ENCODE measurements around the gene FBXO38.

FBXO38 gene

DNA sequence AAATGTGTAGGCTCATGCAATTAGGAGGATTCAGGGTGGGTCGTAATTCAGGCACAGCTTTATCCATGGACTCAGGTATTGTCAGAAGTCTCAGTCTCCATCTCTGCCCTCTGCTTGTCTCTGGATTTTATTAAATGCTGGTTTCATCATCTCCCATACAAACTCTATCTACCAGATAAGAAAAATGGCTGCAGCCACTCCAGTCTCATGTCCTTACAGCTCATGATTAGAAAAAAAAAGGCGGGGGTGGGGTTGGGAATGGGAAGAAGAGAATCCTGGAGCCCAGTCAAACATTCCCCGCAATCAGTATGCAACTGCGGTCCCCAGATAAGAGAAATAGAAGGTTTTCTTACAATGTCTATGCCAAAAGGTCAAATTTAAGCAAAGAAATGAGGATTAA lies 7.6 kb upstream of the FBXO38 start:
- Histone ChIP-seq H3K36me3 (ENCODE audit: control insufficient read depth, insufficient read depth, low read length) (no peaks in the 10 kb centered on the region), H3K4me3 (replicated peaks; ENCODE audit: low read depth, low read length) (no peak overlapping the region), H3K27me3 (replicated peaks; ENCODE audit: control insufficient read depth, insufficient read depth, low read length) (no peaks in the 10 kb centered on the region)
- TF ChIP-seq, protein P1, sequence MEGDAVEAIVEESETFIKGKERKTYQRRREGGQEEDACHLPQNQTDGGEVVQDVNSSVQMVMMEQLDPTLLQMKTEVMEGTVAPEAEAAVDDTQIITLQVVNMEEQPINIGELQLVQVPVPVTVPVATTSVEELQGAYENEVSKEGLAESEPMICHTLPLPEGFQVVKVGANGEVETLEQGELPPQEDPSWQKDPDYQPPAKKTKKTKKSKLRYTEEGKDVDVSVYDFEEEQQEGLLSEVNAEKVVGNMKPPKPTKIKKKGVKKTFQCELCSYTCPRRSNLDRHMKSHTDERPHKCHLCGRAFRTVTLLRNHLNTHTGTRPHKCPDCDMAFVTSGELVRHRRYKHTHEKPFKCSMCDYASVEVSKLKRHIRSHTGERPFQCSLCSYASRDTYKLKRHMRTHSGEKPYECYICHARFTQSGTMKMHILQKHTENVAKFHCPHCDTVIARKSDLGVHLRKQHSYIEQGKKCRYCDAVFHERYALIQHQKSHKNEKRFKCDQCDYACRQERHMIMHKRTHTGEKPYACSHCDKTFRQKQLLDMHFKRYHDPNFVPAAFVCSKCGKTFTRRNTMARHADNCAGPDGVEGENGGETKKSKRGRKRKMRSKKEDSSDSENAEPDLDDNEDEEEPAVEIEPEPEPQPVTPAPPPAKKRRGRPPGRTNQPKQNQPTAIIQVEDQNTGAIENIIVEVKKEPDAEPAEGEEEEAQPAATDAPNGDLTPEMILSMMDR (IDR thresholded peaks at IDR 0.05; ENCODE audit: insufficient read depth, low read length, poor library complexity, severe bottlenecking) = no peak
- no peak for DNase-seq (ENCODE audit: extremely low read depth, insufficient read length)

DNA sequence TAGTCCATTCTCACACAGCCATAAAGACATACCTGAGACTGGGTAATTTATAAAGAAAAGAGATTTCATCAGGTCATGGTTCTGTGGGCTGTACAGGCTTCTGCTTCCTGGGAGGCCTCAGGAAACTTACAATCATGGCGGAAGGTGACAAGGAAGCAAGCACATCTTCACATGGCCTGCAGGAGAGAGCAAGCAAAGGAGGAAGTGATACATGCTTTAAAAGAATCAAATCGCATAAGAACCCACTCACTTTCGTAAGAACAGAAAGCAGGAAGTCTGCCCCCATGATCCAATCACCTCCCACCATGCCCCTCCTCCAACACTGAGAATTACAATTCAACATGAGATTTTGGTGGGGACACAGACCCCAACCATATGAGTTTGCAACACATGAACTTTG lies 5.1 kb upstream of the FBXO38 start:
- DNase-seq (ENCODE audit: extremely low read depth, insufficient read length) = no peak
- TF ChIP-seq, protein P1 (IDR thresholded peaks at IDR 0.05; ENCODE audit: insufficient read depth, low read length, poor library complexity, severe bottlenecking) = no peak
- Histone ChIP-seq H3K4me3 (replicated peaks; ENCODE audit: low read depth, low read length) (no peak overlapping the region), H3K27me3 (replicated peaks; ENCODE audit: control insufficient read depth, insufficient read depth, low read length) (no peaks in the 10 kb centered on the region), H3K36me3 (ENCODE audit: control insufficient read depth, insufficient read depth, low read length) (no peaks in the 10 kb centered on the region)

DNA sequence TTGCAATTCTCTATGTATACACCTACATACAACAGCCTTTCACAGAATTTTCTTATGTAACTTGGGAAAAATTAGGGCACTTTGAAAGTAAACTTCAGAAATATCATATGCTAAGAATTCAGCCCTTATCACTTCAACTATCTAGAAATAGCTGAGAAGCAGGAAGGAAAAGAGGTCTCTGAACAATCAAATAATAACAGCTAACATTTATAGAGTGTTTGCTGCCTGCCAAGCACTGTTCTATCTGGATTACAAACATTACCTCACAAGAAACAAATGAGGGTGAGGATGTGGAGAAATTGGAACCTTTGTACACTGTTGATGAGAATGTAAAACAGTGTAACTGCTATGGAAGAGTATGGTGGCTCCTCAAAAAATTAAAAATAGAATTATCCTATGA lies 4.4 kb upstream of the FBXO38 start:
- no peak overlapping the region for H3K4me3 ChIP-seq (replicated peaks; ENCODE audit: low read depth, low read length)
- H3K27me3 ChIP-seq (replicated peaks; ENCODE audit: control insufficient read depth, insufficient read depth, low read length) = no peaks in the 10 kb centered on the region
- no peaks in the 10 kb centered on the region for H3K36me3 ChIP-seq (ENCODE audit: control insufficient read depth, insufficient read depth, low read length)
- TF ChIP-seq, protein P1 (IDR thresholded peaks at IDR 0.05; ENCODE audit: insufficient read depth, low read length, poor library complexity, severe bottlenecking) = no peak
- DNase-seq (ENCODE audit: extremely low read depth, insufficient read length) = no peak

DNA sequence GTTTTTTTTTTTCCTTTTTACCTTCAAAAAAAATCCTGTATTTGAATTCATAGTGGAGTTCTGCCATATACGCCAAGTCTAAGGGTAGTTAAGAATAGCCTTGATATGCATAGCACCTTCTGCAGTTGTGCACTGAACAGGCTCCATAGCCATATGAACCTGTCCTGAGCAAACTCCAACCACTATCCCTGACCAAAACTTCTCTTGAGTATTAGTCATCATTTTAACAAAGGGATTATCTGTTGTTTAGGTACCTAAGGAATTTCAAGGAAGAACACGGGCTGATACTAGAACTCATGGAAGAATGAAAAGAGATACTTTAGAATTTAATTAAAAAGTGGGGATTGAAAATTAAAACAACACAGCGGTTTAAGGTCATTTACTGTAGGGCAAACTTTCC lies 1.9 kb upstream of the FBXO38 start:
- no peaks in the 10 kb centered on the region; the same call in 1 of the 2 replicates for H3K36me3 ChIP-seq (ENCODE audit: control insufficient read depth, insufficient read depth, low read length)
- H3K4me3 ChIP-seq (replicated peaks; ENCODE audit: low read depth, low read length) = no peak overlapping the region
- H3K27me3 ChIP-seq (replicated peaks; ENCODE audit: control insufficient read depth, insufficient read depth, low read length) = no peaks in the 10 kb centered on the region
- TF ChIP-seq, protein P1 (IDR thresholded peaks at IDR 0.05; ENCODE audit: insufficient read depth, low read length, poor library complexity, severe bottlenecking) = no peak
- DNase-seq (ENCODE audit: extremely low read depth, insufficient read length) = no peak

DNA sequence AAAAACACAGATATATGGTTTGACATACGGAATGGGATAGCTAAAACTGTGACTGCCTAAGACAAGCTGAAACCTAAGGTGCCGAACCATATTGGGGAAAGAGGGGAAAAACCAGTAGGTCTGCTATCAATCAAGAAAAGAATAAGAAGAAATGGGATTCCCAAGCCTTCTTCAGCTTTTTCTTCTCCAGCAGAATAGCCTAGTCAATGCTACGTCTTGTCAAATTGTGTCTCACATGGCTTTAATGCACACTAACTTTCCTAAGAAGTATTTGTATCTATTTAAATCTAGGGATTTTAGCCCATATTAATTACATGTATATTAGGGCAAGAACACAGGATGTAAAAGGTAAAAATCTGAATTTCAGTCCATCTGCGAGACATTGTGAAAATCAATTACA lies 797 bp upstream of the FBXO38 start:
- Histone ChIP-seq H3K27me3 (replicated peaks; ENCODE audit: control insufficient read depth, insufficient read depth, low read length) (no peaks in the 10 kb centered on the region), H3K4me3 (replicated peaks; ENCODE audit: low read depth, low read length) (peak overlapping the region; percentile 91), H3K36me3 (ENCODE audit: control insufficient read depth, insufficient read depth, low read length) (no peaks in the 10 kb centered on the region; the same call in none of the 2 replicates)
- DNase-seq (ENCODE audit: extremely low read depth, insufficient read length) = no peak
- TF ChIP-seq, protein P1 (IDR thresholded peaks at IDR 0.05; ENCODE audit: insufficient read depth, low read length, poor library complexity, severe bottlenecking) = no peak

DNA sequence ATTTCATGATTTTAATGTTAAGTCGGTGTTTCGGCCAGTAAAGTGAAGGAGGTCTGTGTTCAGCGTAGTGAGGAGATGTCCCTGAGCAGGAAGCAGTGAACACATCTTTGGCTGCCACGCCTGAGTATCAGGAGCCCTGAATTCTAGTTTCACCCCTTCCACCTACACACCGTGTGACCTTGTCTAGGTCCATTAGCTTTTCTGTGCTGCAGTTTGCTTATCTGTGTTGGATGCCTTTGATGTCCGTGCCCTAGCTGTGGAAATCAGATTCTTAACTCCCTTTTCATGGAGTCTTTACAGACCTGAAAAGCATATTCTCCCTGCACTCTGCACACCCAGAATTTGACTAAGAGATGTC lies 601 bp downstream of the FBXO38 start:
- H3K27me3 ChIP-seq (replicated peaks; ENCODE audit: control insufficient read depth, insufficient read depth, low read length) = no peaks in the 10 kb centered on the region
- no peak for DNase-seq (ENCODE audit: extremely low read depth, insufficient read length)
- no peaks in the 10 kb centered on the region; the same call in none of the 2 replicates for H3K36me3 ChIP-seq (ENCODE audit: control insufficient read depth, insufficient read depth, low read length)
- TF ChIP-seq, protein P1 (IDR thresholded peaks at IDR 0.05; ENCODE audit: insufficient read depth, low read length, poor library complexity, severe bottlenecking) = no peak
- peak overlapping the region; percentile 91 for H3K4me3 ChIP-seq (replicated peaks; ENCODE audit: low read depth, low read length)

All from GM06990 (cell line).